CD14-positive monocyte (primary cell): ENCODE data around the gene SEMA3F. TPM values are rescaled to one million over a fixed set of nuclear protein-coding genes. Genes with fewer than 3 reads are reported as not detected.

ENCODE experiments used
- DNase-seq, 3 donors: peaks; one replicate each; pipeline ENCODE4 v3.0.0-alpha.2; 2011 to 2022
- H2AFZ ChIP-seq: 2 replicates; pipeline ENCODE4 v1.6.0; 2012; ENCODE audit warnings: mild to moderate bottlenecking, low read depth, low read length, inconsistent platforms; ENCODE audit not compliant: insufficient read depth, poor library complexity, severe bottlenecking
- H3K27ac ChIP-seq, 2 donors: 1 replicate in 1 of 2; 2 replicates in 1 of 2; pipeline ENCODE4 v1.5.1; 2012 to 2013; ENCODE audit warnings: low read length in 2 of 2, control low read depth in 1 of 2, inconsistent platforms in 1 of 2, low read depth in 1 of 2, mild to moderate bottlenecking in 1 of 2
- H3K27me3 ChIP-seq, 2 donors: one replicate each; pipeline versions ENCODE4 v1.6.0 to v1.6.1; 2011 to 2013; ENCODE audit warnings: low read length in 2 of 2; ENCODE audit not compliant: control insufficient read depth in 2 of 2, insufficient read depth in 2 of 2
- H3K36me3 ChIP-seq, 2 donors: replicated peaks in 1 of 2; 1 replicate in 1 of 2; 2 replicates in 1 of 2; pipeline versions ENCODE4 v1.5.1 to v1.6.1; 2012 to 2013; ENCODE audit warnings: low read length in 2 of 2, control low read depth in 1 of 2, inconsistent platforms in 1 of 2, mild to moderate bottlenecking in 1 of 2; ENCODE audit not compliant: insufficient read depth in 2 of 2, control insufficient read depth in 1 of 2
- H3K4me1 ChIP-seq, 2 donors: 1 replicate in 1 of 2; 2 replicates in 1 of 2; pipeline versions ENCODE4 v1.5.1 to v1.6.1; 2012 to 2013; ENCODE audit warnings: low read length in 2 of 2, control low read depth in 1 of 2, inconsistent platforms in 1 of 2, mild to moderate bottlenecking in 1 of 2, moderate library complexity in 1 of 2; ENCODE audit not compliant: insufficient read depth in 2 of 2, control insufficient read depth in 1 of 2
- H3K4me2 ChIP-seq: replicated peaks from 2 replicates; pipeline ENCODE3; 2012; ENCODE audit warnings: low read length, moderate library complexity, mild to moderate bottlenecking; ENCODE audit not compliant: poor library complexity, severe bottlenecking; ENCODE audit errors: extremely low read depth
- H3K4me3 ChIP-seq, 3 experiments: fragments of 200-600 bp in 1 of 3; sonication (generic) in 1 of 3; replicated peaks in 1 of 3; 1 replicate in 2 of 3; 2 replicates in 1 of 3; pipeline ENCODE4 v1.5.1; 2011 to 2013; ENCODE audit warnings: low read length in 3 of 3, mild to moderate bottlenecking in 3 of 3, control low read depth in 2 of 3, low read depth in 2 of 3, inconsistent platforms in 1 of 3, moderate library complexity in 1 of 3
- H3K79me2 ChIP-seq: 2 replicates; pipeline ENCODE4 v1.6.0; 2012; ENCODE audit warnings: mild to moderate bottlenecking, control low read depth, inconsistent platforms, low read length, moderate library complexity; ENCODE audit not compliant: insufficient read depth
- H3K9ac ChIP-seq: 2 replicates; pipeline ENCODE4 v1.6.0; 2017; ENCODE audit warnings: low read length, mild to moderate bottlenecking; ENCODE audit not compliant: insufficient read depth, poor library complexity, severe bottlenecking
- H3K9me3 ChIP-seq, 2 donors: replicated peaks in 1 of 2; 1 replicate in 1 of 2; 2 replicates in 1 of 2; pipeline versions ENCODE4 v1.5.1 to v1.6.1; 2012 to 2013; ENCODE audit warnings: low read length in 2 of 2, control low read depth in 1 of 2; ENCODE audit not compliant: control insufficient read depth in 1 of 2, insufficient read depth in 1 of 2
- H4K20me1 ChIP-seq: 2 replicates; pipeline ENCODE4 v1.6.0; 2012; ENCODE audit warnings: mild to moderate bottlenecking, low read length, control low read depth, moderate library complexity; ENCODE audit not compliant: insufficient read depth
- H3K27ac Mint-ChIP-seq, 7 donors: one replicate each; pipeline ENCODE4 v1.8.0; 2020; ENCODE audit warnings: mild to moderate bottlenecking in 7 of 7, mixed read lengths in 7 of 7, moderate library complexity in 6 of 7, inconsistent platforms in 2 of 7
- H3K27me3 Mint-ChIP-seq, 3 donors: one replicate each; pipeline ENCODE4 v1.8.0; 2021 to 2022; ENCODE audit warnings: low read depth in 3 of 3, mild to moderate bottlenecking in 3 of 3, mixed read lengths in 3 of 3, moderate library complexity in 3 of 3, inconsistent platforms in 1 of 3
- H3K36me3 Mint-ChIP-seq, 2 donors: one replicate each; pipeline ENCODE4 v1.8.0; 2020; ENCODE audit warnings: mixed read lengths in 2 of 2, inconsistent platforms in 1 of 2, mild to moderate bottlenecking in 1 of 2
- H3K4me1 Mint-ChIP-seq: one replicate; pipeline ENCODE4 v1.8.0; 2020; ENCODE audit warnings: mild to moderate bottlenecking, mixed read lengths
- H3K4me3 Mint-ChIP-seq, 2 donors: one replicate each; pipeline ENCODE4 v1.8.0; 2020; ENCODE audit warnings: mild to moderate bottlenecking in 2 of 2, mixed read lengths in 2 of 2, moderate library complexity in 1 of 2
- H3K9me3 Mint-ChIP-seq, 7 donors: one replicate each; pipeline ENCODE4 v1.8.0; 2020 to 2022; ENCODE audit warnings: mixed read lengths in 7 of 7, mild to moderate bottlenecking in 6 of 7, moderate library complexity in 6 of 7, inconsistent platforms in 2 of 7
- CTCF ChIP-seq: fragments of 200-600 bp; IDR thresholded peaks from one replicate; pipeline ENCODE4 v1.8.0; 2022; ENCODE audit warnings: antibody characterized with exemption, mild to moderate bottlenecking
- WGBS: methylation state at CpG from one replicate; pipeline ENCODE4 v1.1.5; 2013; ENCODE audit warnings: missing lambda C conversion rate; ENCODE audit not compliant: insufficient coverage; 5-methylcytosine and 5-hydroxymethylcytosine counted together
- intact Hi-C, 2 donors: fragments of 100-400 bp; cut with micrococcal nuclease; formaldehyde crosslinking; loops; one replicate each; pipeline versions ENCODE4 v1.15.0 to v1.15.1; 2023
- polyA plus RNA-seq, 3 donors: library from polyadenylated mRNA; depleted of rRNA in 1 of 3; unstranded in 2 of 3; stranded (reverse) in 1 of 3; fragments of 300-500 nt in 2 of 3; fragments of >200 nt in 1 of 3; fragmentation: Illumina TruSeq in 2 of 3; gene quantifications; 1 replicate in 2 of 3; 2 replicates in 1 of 3; pipeline ENCODE4 v1.2.3, GENCODE V29; 2012 to 2021

Gene SEMA3F
- polyA plus RNA-seq, 3 donors = 0.01 TPM; not detected in 2

GRCh38 chr3:50118237-50118636 lies 36.9 kb upstream of the SEMA3F start:
- Mint-ChIP-seq H3K36me3 (peaks cover 64 to 83% of the 10 kb centered on the region in 2 donors), H3K27me3 (peaks cover 0 to 2% (median under 1%) of the 10 kb centered on the region in 3 donors), H3K4me3 (no peak overlapping the region), H3K9me3 (no peaks in the 10 kb centered on the region), H3K4me1 (no peaks in the 10 kb centered on the region), H3K27ac (no peak overlapping the region)
- no peak for TF ChIP-seq CTCF
- DNase-seq = no peak
- peaks cover 100% of the 10 kb centered on the region for H4K20me1 ChIP-seq
- H3K79me2 ChIP-seq = peaks cover 5% of the 10 kb centered on the region
- H3K36me3 ChIP-seq = peaks cover 76 to 91% of the 10 kb centered on the region in 2 donors
- H3K9ac ChIP-seq = no peak overlapping the region
- intact Hi-C loops = no loop called here
- H3K4me1 ChIP-seq = no peaks in the 10 kb centered on the region
- H2AFZ ChIP-seq = no peak overlapping the region
- no peak overlapping the region for H3K4me3 ChIP-seq
- H3K9me3 ChIP-seq = no peaks in the 10 kb centered on the region
- no peak overlapping the region for H3K27ac ChIP-seq
- WGBS = 89% methylated on average over 7 of the region's 10 CpGs
- H3K4me2 ChIP-seq = no peak overlapping the region
- no peaks in the 10 kb centered on the region for H3K27me3 ChIP-seq

GRCh38 chr3:50119786-50120185 lies 35.3 kb upstream of the SEMA3F start:
- H3K9me3 Mint-ChIP-seq = no peaks in the 10 kb centered on the region
- H3K4me2 ChIP-seq = no peak overlapping the region
- H3K79me2 ChIP-seq = peaks cover 5% of the 10 kb centered on the region
- H3K9ac ChIP-seq = no peak overlapping the region
- no peaks in the 10 kb centered on the region for H3K9me3 ChIP-seq
- H3K4me1 Mint-ChIP-seq = no peaks in the 10 kb centered on the region
- H2AFZ ChIP-seq = no peak overlapping the region
- no peak overlapping the region for H3K4me3 Mint-ChIP-seq
- H3K4me1 ChIP-seq = no peaks in the 10 kb centered on the region
- intact Hi-C loops = loop anchor here (2.0 to 5.0 kb wide), 4 partner anchors 69 to 153 kb away; no protein-coding TSS in a partner anchor
- WGBS = 83% methylated on average over 1 of the region's 3 CpGs
- H3K36me3 Mint-ChIP-seq = peaks cover 49 to 67% of the 10 kb centered on the region in 2 donors
- H3K36me3 ChIP-seq = peaks cover 61 to 76% of the 10 kb centered on the region in 2 donors
- H3K27ac ChIP-seq = peak overlapping the region in 1 of 2 donors; percentile 31
- peaks cover 0 to 3% (median 2%) of the 10 kb centered on the region in 3 donors for H3K27me3 Mint-ChIP-seq
- no peak for TF ChIP-seq CTCF
- H3K27ac Mint-ChIP-seq = peak overlapping the region in 1 of 7 donors; percentile 11
- DNase-seq = no peak
- H3K4me3 ChIP-seq = no peak overlapping the region
- no peaks in the 10 kb centered on the region for H3K27me3 ChIP-seq
- H4K20me1 ChIP-seq = peaks cover 88% of the 10 kb centered on the region
